GM06990 (cell line): ENCODE results near the gene TICAM2.

Experiments used
- DNase-seq: peaks from one replicate; pipeline ENCODE4 v3.0.0-alpha.2; 2011; ENCODE audit not compliant: insufficient read length; ENCODE audit errors: extremely low read depth
- H3K27me3 ChIP-seq: replicated peaks from 2 replicates; pipeline ENCODE4 v1.6.0; 2011; ENCODE audit warnings: low read length; ENCODE audit not compliant: control insufficient read depth, insufficient read depth
- H3K36me3 ChIP-seq: 2 replicates; pipeline ENCODE4 v1.5.1; 2011; ENCODE audit warnings: low read length; ENCODE audit not compliant: control insufficient read depth, insufficient read depth
- H3K4me3 ChIP-seq: replicated peaks from 2 replicates; pipeline ENCODE4 v1.5.1; 2011; ENCODE audit warnings: low read depth, mild to moderate bottlenecking, control low read depth, low read length
- CTCF ChIP-seq: IDR thresholded peaks from 2 replicates; pipeline ENCODE4 v1.5.1; 2011; ENCODE audit warnings: low read length, control low read depth, mild to moderate bottlenecking, inconsistent platforms; ENCODE audit not compliant: insufficient read depth, poor library complexity, severe bottlenecking

TICAM2 gene

GRCh38 chr5:115623658-115624057, 21.4 kb upstream of the TICAM2 start:
- Histone ChIP-seq H3K4me3 (peak overlapping the region; percentile 93), H3K36me3 (peaks cover 3% of the 10 kb centered on the region), H3K27me3 (no peaks in the 10 kb centered on the region)
- TF ChIP-seq CTCF = no peak
- no peak for DNase-seq

GRCh38 chr5:115621365-115621900, 19.2 kb upstream of the TICAM2 start:
- peaks cover 3% of the 10 kb centered on the region for H3K36me3 ChIP-seq
- DNase-seq = no peak
- H3K4me3 ChIP-seq = no peak overlapping the region
- no peak for TF ChIP-seq CTCF
- H3K27me3 ChIP-seq = no peaks in the 10 kb centered on the region

- DNase-seq = no peak
- peaks cover 5% of the 10 kb centered on the region for H3K36me3 ChIP-seq
- H3K27me3 ChIP-seq = no peaks in the 10 kb centered on the region
- H3K4me3 ChIP-seq = no peak overlapping the region
- TF ChIP-seq CTCF = no peak
Measured at GRCh38 chr5:115616892-115617291, 14.6 kb upstream of the TICAM2 start.

GRCh38 chr5:115616472-115616871, 14.2 kb upstream of the TICAM2 start:
- TF ChIP-seq CTCF = no peak
- DNase-seq = no peak

GRCh38 chr5:115611873-115612272, 9.6 kb upstream of the TICAM2 start:
- DNase-seq = no peak
- Histone ChIP-seq H3K27me3 (no peaks in the 10 kb centered on the region), H3K36me3 (peaks cover 3% of the 10 kb centered on the region), H3K4me3 (no peak overlapping the region)
- no peak for TF ChIP-seq CTCF

More at GRCh38 chr5:115616472-115616871, 14.2 kb upstream of the TICAM2 start:
- H3K27me3 ChIP-seq = no peaks in the 10 kb centered on the region
- peaks cover 5% of the 10 kb centered on the region for H3K36me3 ChIP-seq
- no peak overlapping the region for H3K4me3 ChIP-seq

- Histone ChIP-seq H3K27me3 (no peaks in the 10 kb centered on the region), H3K4me3 (no peak overlapping the region), H3K36me3 (no peaks in the 10 kb centered on the region)
- DNase-seq = no peak
- no peak for TF ChIP-seq CTCF
Measured at GRCh38 chr5:115607935-115608334, 5.7 kb upstream of the TICAM2 start.
